ENCODE measurements around the gene DYNLRB1.
A peak's percentile ranks its signal among the peaks of the same experiment; 100 is the strongest.

Gene DYNLRB1

GRCh38 chr20:34549929-34550305 lies 33.7 kb downstream of the DYNLRB1 start:
- H3K9me3 ChIP-seq (ENCODE audit: control insufficient read depth, low read length) = no peaks in the 10 kb centered on the region
- no peaks in the 10 kb centered on the region for H3K27me3 ChIP-seq (ENCODE audit: control insufficient read depth, insufficient read depth, low read length)
- H3K4me1 ChIP-seq (ENCODE audit: control insufficient read depth, insufficient read depth, low read length) = peaks cover 26% of the 10 kb centered on the region
- H3K4me3 ChIP-seq (ENCODE audit: low read length) = no peak overlapping the region
- no peak overlapping the region for H3K9ac ChIP-seq (ENCODE audit: low read length)
- H3K36me3 ChIP-seq (ENCODE audit: control insufficient read depth, insufficient read depth, low read length) = no peaks in the 10 kb centered on the region

GRCh38 chr20:34552569-34552968 lies 36.3 kb downstream of the DYNLRB1 start:
- no peak overlapping the region for H3K9ac ChIP-seq (ENCODE audit: low read length)
- H3K27me3 ChIP-seq (ENCODE audit: control insufficient read depth, insufficient read depth, low read length) = no peaks in the 10 kb centered on the region
- no peaks in the 10 kb centered on the region for H3K36me3 ChIP-seq (ENCODE audit: control insufficient read depth, insufficient read depth, low read length)
- no peaks in the 10 kb centered on the region for H3K9me3 ChIP-seq (ENCODE audit: control insufficient read depth, low read length)
- H3K4me3 ChIP-seq (ENCODE audit: low read length) = no peak overlapping the region
- H3K4me1 ChIP-seq (ENCODE audit: control insufficient read depth, insufficient read depth, low read length) = peaks cover 26% of the 10 kb centered on the region

GRCh38 chr20:34553366-34553867 lies 37.2 kb downstream of the DYNLRB1 start:
- Histone ChIP-seq H3K36me3 (ENCODE audit: control insufficient read depth, insufficient read depth, low read length) (no peaks in the 10 kb centered on the region), H3K4me3 (ENCODE audit: low read length) (no peak overlapping the region), H3K9ac (ENCODE audit: low read length) (no peak overlapping the region), H3K4me1 (ENCODE audit: control insufficient read depth, insufficient read depth, low read length) (peaks cover 30% of the 10 kb centered on the region), H3K27me3 (ENCODE audit: control insufficient read depth, insufficient read depth, low read length) (no peaks in the 10 kb centered on the region), H3K9me3 (ENCODE audit: control insufficient read depth, low read length) (no peaks in the 10 kb centered on the region)

DNA sequence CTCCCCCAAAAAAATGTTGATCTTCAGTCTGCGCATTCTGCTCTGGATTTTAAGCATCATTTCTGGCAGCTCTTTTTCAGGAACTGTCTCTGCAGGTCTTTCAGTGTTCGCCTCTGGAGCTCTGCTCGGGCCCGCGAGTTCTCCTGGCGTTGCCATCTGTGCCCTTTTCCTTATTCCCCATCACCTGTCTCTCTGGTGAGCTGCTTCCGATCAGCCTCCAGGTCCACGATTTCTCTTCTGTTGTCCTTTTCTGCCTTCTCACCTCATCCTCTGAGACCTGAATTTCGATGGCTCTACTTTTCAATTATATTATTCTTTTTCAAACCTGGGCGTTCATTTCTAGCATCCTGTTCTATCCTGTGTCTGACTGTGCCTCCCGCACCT lies 41.7 kb downstream of the DYNLRB1 start:
- Histone ChIP-seq H3K9ac (ENCODE audit: low read length) (peak overlapping the region; percentile 71), H3K36me3 (ENCODE audit: control insufficient read depth, insufficient read depth, low read length) (no peaks in the 10 kb centered on the region), H3K4me3 (ENCODE audit: low read length) (peak overlapping the region; percentile 91), H3K27me3 (ENCODE audit: control insufficient read depth, insufficient read depth, low read length) (no peaks in the 10 kb centered on the region), H3K4me1 (ENCODE audit: control insufficient read depth, insufficient read depth, low read length) (peaks cover 16% of the 10 kb centered on the region), H3K9me3 (ENCODE audit: control insufficient read depth, low read length) (no peaks in the 10 kb centered on the region)

GRCh38 chr20:34558320-34559218 lies 42.3 kb downstream of the DYNLRB1 start, which contains the start of gene MAP1LC3A:
TSS of gene MAP1LC3A (plus strand) at chr20:34558718. CDS start at chr20:34558869, 151 bp downstream.
- peaks cover 10% of the 10 kb centered on the region for H3K4me1 ChIP-seq (ENCODE audit: control insufficient read depth, insufficient read depth, low read length)
- peak within 1 kb of the TSS; percentile 91 for H3K4me3 ChIP-seq (ENCODE audit: low read length)
- no peaks in the 10 kb centered on the region for H3K27me3 ChIP-seq (ENCODE audit: control insufficient read depth, insufficient read depth, low read length)
- peak within 1 kb of the TSS; percentile 71 for H3K9ac ChIP-seq (ENCODE audit: low read length)
- H3K36me3 ChIP-seq (ENCODE audit: control insufficient read depth, insufficient read depth, low read length) = no peaks in the 10 kb centered on the region
- no peaks in the 10 kb centered on the region for H3K9me3 ChIP-seq (ENCODE audit: control insufficient read depth, low read length)

GRCh38 chr20:34559311-34560140 lies 43.3 kb downstream of the DYNLRB1 start:
- Histone ChIP-seq H3K4me3 (ENCODE audit: low read length) (no peak overlapping the region), H3K9ac (ENCODE audit: low read length) (no peak overlapping the region), H3K9me3 (ENCODE audit: control insufficient read depth, low read length) (no peaks in the 10 kb centered on the region), H3K4me1 (ENCODE audit: control insufficient read depth, insufficient read depth, low read length) (peaks cover 4% of the 10 kb centered on the region), H3K27me3 (ENCODE audit: control insufficient read depth, insufficient read depth, low read length) (no peaks in the 10 kb centered on the region), H3K36me3 (ENCODE audit: control insufficient read depth, insufficient read depth, low read length) (no peaks in the 10 kb centered on the region)

GRCh38 chr20:34560141-34560523 lies 43.9 kb downstream of the DYNLRB1 start:
- Histone ChIP-seq H3K27me3 (ENCODE audit: control insufficient read depth, insufficient read depth, low read length) (no peaks in the 10 kb centered on the region), H3K36me3 (ENCODE audit: control insufficient read depth, insufficient read depth, low read length) (no peaks in the 10 kb centered on the region), H3K9me3 (ENCODE audit: control insufficient read depth, low read length) (no peaks in the 10 kb centered on the region), H3K4me1 (ENCODE audit: control insufficient read depth, insufficient read depth, low read length) (peaks cover 4% of the 10 kb centered on the region), H3K4me3 (ENCODE audit: low read length) (no peak overlapping the region), H3K9ac (ENCODE audit: low read length) (no peak overlapping the region)

GRCh38 chr20:34560614-34561013 lies 44.4 kb downstream of the DYNLRB1 start:
- H3K36me3 ChIP-seq (ENCODE audit: control insufficient read depth, insufficient read depth, low read length) = no peaks in the 10 kb centered on the region
- H3K4me3 ChIP-seq (ENCODE audit: low read length) = no peak overlapping the region
- no peaks in the 10 kb centered on the region for H3K27me3 ChIP-seq (ENCODE audit: control insufficient read depth, insufficient read depth, low read length)
- H3K4me1 ChIP-seq (ENCODE audit: control insufficient read depth, insufficient read depth, low read length) = peaks cover 4% of the 10 kb centered on the region
- H3K9ac ChIP-seq (ENCODE audit: low read length) = no peak overlapping the region
- no peaks in the 10 kb centered on the region for H3K9me3 ChIP-seq (ENCODE audit: control insufficient read depth, low read length)

GRCh38 chr20:34561661-34562060 lies 45.4 kb downstream of the DYNLRB1 start:
- Histone ChIP-seq H3K9me3 (ENCODE audit: control insufficient read depth, low read length) (no peaks in the 10 kb centered on the region), H3K4me3 (ENCODE audit: low read length) (no peak overlapping the region), H3K36me3 (ENCODE audit: control insufficient read depth, insufficient read depth, low read length) (no peaks in the 10 kb centered on the region), H3K9ac (ENCODE audit: low read length) (no peak overlapping the region), H3K4me1 (ENCODE audit: control insufficient read depth, insufficient read depth, low read length) (peaks cover 4% of the 10 kb centered on the region), H3K27me3 (ENCODE audit: control insufficient read depth, insufficient read depth, low read length) (no peaks in the 10 kb centered on the region)

GRCh38 chr20:34562641-34563040 lies 46.4 kb downstream of the DYNLRB1 start:
- Histone ChIP-seq H3K9me3 (ENCODE audit: control insufficient read depth, low read length) (no peaks in the 10 kb centered on the region), H3K27me3 (ENCODE audit: control insufficient read depth, insufficient read depth, low read length) (no peaks in the 10 kb centered on the region), H3K36me3 (ENCODE audit: control insufficient read depth, insufficient read depth, low read length) (no peaks in the 10 kb centered on the region), H3K9ac (ENCODE audit: low read length) (no peak overlapping the region), H3K4me3 (ENCODE audit: low read length) (no peak overlapping the region), H3K4me1 (ENCODE audit: control insufficient read depth, insufficient read depth, low read length) (peaks cover 3% of the 10 kb centered on the region)

- Histone ChIP-seq H3K4me3 (ENCODE audit: low read length) (no peak overlapping the region), H3K9me3 (ENCODE audit: control insufficient read depth, low read length) (no peaks in the 10 kb centered on the region), H3K9ac (ENCODE audit: low read length) (no peak overlapping the region), H3K27me3 (ENCODE audit: control insufficient read depth, insufficient read depth, low read length) (no peaks in the 10 kb centered on the region), H3K4me1 (ENCODE audit: control insufficient read depth, insufficient read depth, low read length) (no peaks in the 10 kb centered on the region), H3K36me3 (ENCODE audit: control insufficient read depth, insufficient read depth, low read length) (no peaks in the 10 kb centered on the region)
Observed at GRCh38 chr20:34564833-34565232, 48.6 kb downstream of the DYNLRB1 start.

Measured in mucosa of stomach (tissue), 1 donor.